ENCODE measurements around the gene SDHAF2. TPM values are rescaled to one million over a fixed set of nuclear protein-coding genes. Genes with fewer than 3 reads are reported as not detected.

Gene SDHAF2
- total RNA-seq, 1 experiment from 2014 or later: 56.5 TPM

Other genes starting within 250 kb of the SDHAF2 start
- gene PGA3, start 226.6 kb upstream of the SDHAF2 start, total RNA-seq (2014; rRNA removed; shearing (Covaris generic)): not detected in 2 replicates
- not detected in 2 replicates for gene PGA4, start 207.8 kb upstream of the SDHAF2 start, total RNA-seq (2014; rRNA removed; shearing (Covaris generic))
- not detected in 2 replicates for gene PGA5, start 188.9 kb upstream of the SDHAF2 start, total RNA-seq (2014; rRNA removed; shearing (Covaris generic))
- gene VWCE, start 134.8 kb upstream of the SDHAF2 start, total RNA-seq (2014; rRNA removed; shearing (Covaris generic)): 0.35 TPM in 1 of 2 replicates, not detected in the other
- gene DDB1, start 97.0 kb upstream of the SDHAF2 start, total RNA-seq (2014; rRNA removed; shearing (Covaris generic)): 119 and 145 TPM in 2 replicates
- 15.1 and 17.0 TPM in 2 replicates for gene TKFC, start 96.9 kb upstream of the SDHAF2 start, total RNA-seq (2014; rRNA removed; shearing (Covaris generic))
- 29.0 and 41.8 TPM in 2 replicates for gene CYB561A3, start 68.2 kb upstream of the SDHAF2 start, total RNA-seq (2014; rRNA removed; shearing (Covaris generic))
- 48.5 and 62.5 TPM in 2 replicates for gene TMEM138, start 67.8 kb upstream of the SDHAF2 start, total RNA-seq (2014; rRNA removed; shearing (Covaris generic))
- gene TMEM216, start 37.5 kb upstream of the SDHAF2 start, total RNA-seq (2014; rRNA removed; shearing (Covaris generic)): 0.08 TPM in 1 of 2 replicates, not detected in the other
- gene CPSF7, start 149 bp upstream of the SDHAF2 start, total RNA-seq (2014; rRNA removed; shearing (Covaris generic)): 21.0 and 31.8 TPM in 2 replicates
- not detected in 2 replicates for gene LRRC10B, start 78.6 kb downstream of the SDHAF2 start, total RNA-seq (2014; rRNA removed; shearing (Covaris generic))
- gene SYT7, start 151.0 kb downstream of the SDHAF2 start, total RNA-seq (2014; rRNA removed; shearing (Covaris generic)): 1.9 and 10.8 TPM in 2 replicates

Measured in H4 (cell line).